KMS-11 (cell line): Measurements from ENCODE around the gene ADCY1.

ENCODE experiments used
- H2AFZ ChIP-seq: fragments of 200-600 bp; sonication (generic); 2 replicates; pipeline ENCODE4 v1.6.1; 2016; ENCODE audit warnings: antibody characterized with exemption, mixed run types, low read depth
- H3K27ac ChIP-seq: fragments of 200-600 bp; sonication (generic); 2 replicates; pipeline ENCODE4 v1.6.1; 2016; ENCODE audit warnings: mild to moderate bottlenecking, mixed run types
- H3K27me3 ChIP-seq: fragments of 200-600 bp; sonication (generic); 2 replicates; pipeline ENCODE4 v1.6.1; 2017; ENCODE audit warnings: mild to moderate bottlenecking, low read depth, mixed run types, moderate library complexity; ENCODE audit not compliant: insufficient read depth
- H3K36me3 ChIP-seq: fragments of 200-600 bp; sonication (generic); 2 replicates; pipeline ENCODE4 v1.6.1; 2017; ENCODE audit warnings: mild to moderate bottlenecking, mixed run types; ENCODE audit not compliant: insufficient read depth
- H3K4me1 ChIP-seq: fragments of 200-600 bp; sonication (generic); 2 replicates; pipeline ENCODE4 v1.6.1; 2016; ENCODE audit warnings: mild to moderate bottlenecking, low read depth, mixed run types; ENCODE audit not compliant: poor library complexity, severe bottlenecking
- H3K4me2 ChIP-seq: fragments of 200-600 bp; sonication (generic); 2 replicates; pipeline ENCODE4 v1.7.0; 2016; ENCODE audit warnings: mild to moderate bottlenecking, mixed run types
- H3K4me3 ChIP-seq: fragments of 200-600 bp; sonication (generic); IDR thresholded peaks from 2 replicates; pipeline ENCODE4 v1.6.1; 2017; ENCODE audit warnings: low read depth, low read length, mixed read lengths; ENCODE audit not compliant: insufficient read depth
- H3K79me2 ChIP-seq: fragments of 200-600 bp; sonication (generic); 2 replicates; pipeline ENCODE4 v1.6.1; 2016; ENCODE audit warnings: low read depth, mixed run types; ENCODE audit not compliant: insufficient read depth
- H3K9ac ChIP-seq: fragments of 200-600 bp; sonication (generic); 2 replicates; pipeline ENCODE4 v1.6.1; 2016; ENCODE audit warnings: mild to moderate bottlenecking, mixed run types
- H4K20me1 ChIP-seq: fragments of 200-600 bp; sonication (generic); 2 replicates; pipeline ENCODE4 v1.6.1; 2016; ENCODE audit warnings: mild to moderate bottlenecking, mixed run types; ENCODE audit not compliant: insufficient read depth
- TF ChIP-seq, protein P1 (sequence below): fragments of 200-600 bp; sonication (generic); conservative IDR thresholded peaks from 2 replicates; pipeline ENCODE4 v1.6.1; 2017; ENCODE audit warnings: low read depth, mild to moderate bottlenecking, antibody characterized with exemption, low read length, moderate library complexity, mixed read lengths

Gene ADCY1

DNA sequence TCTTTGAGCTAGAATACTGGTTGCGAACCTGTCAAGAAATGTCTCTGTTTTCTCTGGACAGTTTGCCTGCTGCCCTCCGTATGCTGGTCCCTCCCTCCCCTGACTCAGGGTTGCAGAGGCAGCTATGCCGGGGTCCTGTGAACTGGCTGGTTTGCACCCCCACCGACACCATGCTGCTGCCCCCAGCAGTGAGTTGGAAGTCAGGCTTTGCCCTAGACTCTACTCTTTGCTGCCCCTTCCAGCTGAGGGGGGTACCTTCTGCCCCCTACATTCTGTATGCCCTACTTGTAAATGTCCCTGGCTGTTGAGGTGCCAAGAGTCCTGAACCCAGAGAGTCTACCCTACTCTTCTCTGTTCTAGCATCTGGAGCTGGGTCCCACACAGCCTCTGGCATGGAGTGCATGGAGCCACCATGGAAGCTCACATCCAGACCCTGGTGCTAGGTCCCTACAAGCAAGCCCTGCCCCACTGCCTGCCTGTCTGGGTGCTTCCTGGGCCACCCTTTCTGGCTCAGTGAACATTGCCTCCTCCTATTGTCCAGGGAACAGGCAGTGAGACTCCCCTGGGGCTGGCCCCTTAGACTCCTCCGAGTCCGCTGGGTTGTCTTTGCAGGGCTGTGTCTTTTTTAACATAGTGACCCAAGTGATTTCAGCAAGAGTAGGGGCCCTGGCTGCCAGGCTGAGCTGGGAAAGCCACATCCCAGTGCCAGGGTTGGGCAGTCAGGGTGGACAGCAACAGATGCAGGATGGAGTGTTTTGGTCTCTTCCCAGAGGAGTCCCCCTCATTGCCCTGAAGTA, 138.9 kb downstream of the ADCY1 start:
- no peaks in the 10 kb centered on the region for H3K36me3 ChIP-seq

DNA sequence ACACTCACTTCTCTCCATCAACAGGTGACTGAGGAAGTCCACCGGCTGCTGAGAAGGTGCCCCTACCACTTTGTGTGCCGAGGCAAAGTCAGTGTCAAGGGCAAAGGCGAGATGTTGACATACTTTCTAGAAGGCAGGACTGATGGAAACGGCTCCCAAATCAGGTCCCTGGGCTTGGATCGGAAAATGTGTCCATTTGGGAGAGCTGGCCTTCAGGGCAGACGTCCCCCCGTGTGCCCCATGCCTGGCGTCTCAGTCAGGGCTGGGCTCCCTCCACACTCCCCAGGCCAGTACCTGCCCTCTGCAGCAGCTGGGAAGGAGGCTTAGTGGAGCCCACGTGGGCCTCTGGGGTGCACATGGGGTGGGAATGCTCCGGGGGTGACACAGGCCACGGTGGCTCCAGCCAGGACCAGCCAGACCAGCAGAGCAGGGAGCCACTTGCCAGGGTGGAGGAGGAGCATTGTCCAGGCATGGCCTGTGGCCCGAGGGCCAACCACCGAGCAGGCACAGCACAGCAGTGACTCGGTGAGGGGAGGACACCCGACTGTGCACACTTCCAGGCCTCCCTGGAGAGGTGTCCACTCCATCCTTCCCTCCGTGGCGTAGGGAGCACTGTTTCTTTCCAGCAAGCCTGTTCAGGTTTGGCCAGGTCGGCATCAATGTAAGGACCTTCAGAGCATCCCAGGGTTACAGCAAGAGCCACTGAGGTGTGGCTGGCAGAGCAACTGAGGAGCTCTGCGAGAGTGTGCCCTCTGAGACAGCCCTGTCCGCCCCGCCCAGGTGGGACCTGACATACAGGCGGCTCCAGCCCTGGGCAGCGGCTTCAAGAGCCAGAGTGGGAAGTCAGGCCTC, 139.7 kb downstream of the ADCY1 start:
- Histone ChIP-seq H3K4me1 (peaks cover 9% of the 10 kb centered on the region), H3K4me2 (no peak overlapping the region), H3K4me3 (no peak overlapping the region), H3K9ac (no peak overlapping the region), H4K20me1 (no peaks in the 10 kb centered on the region), H3K79me2 (no peaks in the 10 kb centered on the region), H3K27me3 (no peaks in the 10 kb centered on the region), H2AFZ (no peak overlapping the region), H3K36me3 (no peaks in the 10 kb centered on the region), H3K27ac (no peak overlapping the region)
- TF ChIP-seq, protein P1, sequence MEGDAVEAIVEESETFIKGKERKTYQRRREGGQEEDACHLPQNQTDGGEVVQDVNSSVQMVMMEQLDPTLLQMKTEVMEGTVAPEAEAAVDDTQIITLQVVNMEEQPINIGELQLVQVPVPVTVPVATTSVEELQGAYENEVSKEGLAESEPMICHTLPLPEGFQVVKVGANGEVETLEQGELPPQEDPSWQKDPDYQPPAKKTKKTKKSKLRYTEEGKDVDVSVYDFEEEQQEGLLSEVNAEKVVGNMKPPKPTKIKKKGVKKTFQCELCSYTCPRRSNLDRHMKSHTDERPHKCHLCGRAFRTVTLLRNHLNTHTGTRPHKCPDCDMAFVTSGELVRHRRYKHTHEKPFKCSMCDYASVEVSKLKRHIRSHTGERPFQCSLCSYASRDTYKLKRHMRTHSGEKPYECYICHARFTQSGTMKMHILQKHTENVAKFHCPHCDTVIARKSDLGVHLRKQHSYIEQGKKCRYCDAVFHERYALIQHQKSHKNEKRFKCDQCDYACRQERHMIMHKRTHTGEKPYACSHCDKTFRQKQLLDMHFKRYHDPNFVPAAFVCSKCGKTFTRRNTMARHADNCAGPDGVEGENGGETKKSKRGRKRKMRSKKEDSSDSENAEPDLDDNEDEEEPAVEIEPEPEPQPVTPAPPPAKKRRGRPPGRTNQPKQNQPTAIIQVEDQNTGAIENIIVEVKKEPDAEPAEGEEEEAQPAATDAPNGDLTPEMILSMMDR = no peak

More for the DNA sequence above, 138.9 kb downstream of the ADCY1 start:
- H3K9ac ChIP-seq = no peak overlapping the region
- H3K27me3 ChIP-seq = no peaks in the 10 kb centered on the region
- peaks cover under 1% of the 10 kb centered on the region for H3K4me1 ChIP-seq
- H3K27ac ChIP-seq = no peak overlapping the region
- no peak overlapping the region for H3K4me3 ChIP-seq
- H2AFZ ChIP-seq = no peak overlapping the region
- TF ChIP-seq, protein P1 = no peak
- no peaks in the 10 kb centered on the region for H3K79me2 ChIP-seq
- H3K4me2 ChIP-seq = no peak overlapping the region
- H4K20me1 ChIP-seq = no peaks in the 10 kb centered on the region

DNA sequence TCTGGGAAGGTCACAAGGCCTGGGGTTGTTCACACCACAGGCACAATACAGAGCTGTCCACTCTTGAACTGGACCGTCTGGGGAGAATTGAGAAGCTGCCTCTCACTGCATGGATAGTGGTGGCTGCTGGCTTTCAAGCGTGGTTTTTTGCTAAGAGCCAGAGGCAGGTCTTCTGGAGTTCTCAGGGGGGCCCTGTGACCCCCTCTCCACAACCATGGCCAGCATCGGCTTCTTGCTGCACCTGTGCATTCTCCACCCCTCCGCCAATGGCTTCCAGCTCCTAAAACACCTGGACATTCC, 140.3 kb downstream of the ADCY1 start:
- TF ChIP-seq, protein P1 = no peak
- H3K27ac ChIP-seq = no peak overlapping the region
- no peak overlapping the region for H3K4me3 ChIP-seq
- H3K79me2 ChIP-seq = no peaks in the 10 kb centered on the region
- no peaks in the 10 kb centered on the region for H3K27me3 ChIP-seq
- no peak overlapping the region for H3K4me2 ChIP-seq
- H3K36me3 ChIP-seq = no peaks in the 10 kb centered on the region
- H4K20me1 ChIP-seq = no peaks in the 10 kb centered on the region
- no peak overlapping the region for H2AFZ ChIP-seq
- H3K9ac ChIP-seq = no peak overlapping the region
- peaks cover 14% of the 10 kb centered on the region for H3K4me1 ChIP-seq

DNA sequence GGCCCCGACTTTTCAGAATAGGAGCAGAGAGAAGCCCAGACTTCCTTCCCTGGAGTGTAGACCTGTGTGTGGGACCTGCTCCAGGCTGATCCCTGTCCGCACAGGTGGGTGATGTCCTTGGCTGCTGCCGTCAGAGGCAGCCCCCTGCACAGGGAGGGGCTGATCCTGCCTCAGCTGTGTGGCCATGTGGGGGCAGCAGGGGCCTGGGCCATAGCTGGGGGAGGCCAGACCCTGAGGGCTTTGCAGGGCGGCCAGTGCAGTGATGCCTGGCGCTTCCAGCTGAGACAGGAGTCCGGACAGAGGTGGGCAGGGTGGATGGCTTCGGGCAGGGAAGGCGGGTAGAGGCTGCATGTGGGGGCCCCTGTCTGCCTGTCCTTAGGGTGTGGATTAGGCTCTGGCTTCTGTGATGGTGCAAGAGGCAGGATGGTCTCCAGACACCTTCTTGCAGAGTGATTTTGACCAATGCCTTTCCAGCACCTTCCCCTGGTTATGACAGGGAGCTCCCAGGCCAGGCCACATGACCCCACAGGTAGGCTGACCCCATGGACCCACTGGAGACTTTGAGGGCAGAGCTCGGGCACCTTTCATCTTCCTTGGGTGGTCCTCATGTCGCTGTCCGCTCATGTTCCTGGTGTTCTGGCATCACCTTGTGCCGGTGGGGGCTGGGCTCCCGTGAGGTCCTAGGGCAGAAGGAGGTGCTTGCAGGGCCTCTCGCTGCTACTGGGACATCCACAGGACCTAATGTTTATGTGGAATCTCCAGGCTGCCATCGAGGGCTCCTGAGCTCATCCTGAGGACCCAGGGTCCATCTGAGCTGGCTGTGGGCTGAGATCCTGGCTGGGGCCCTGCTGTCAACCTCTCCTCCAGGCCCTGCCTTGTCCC, 141.5 kb downstream of the ADCY1 start:
- Histone ChIP-seq H3K36me3 (no peaks in the 10 kb centered on the region), H3K27me3 (no peaks in the 10 kb centered on the region), H3K9ac (no peak overlapping the region), H4K20me1 (no peaks in the 10 kb centered on the region), H3K4me3 (no peak overlapping the region), H3K4me1 (peaks cover 15% of the 10 kb centered on the region), H3K27ac (no peak overlapping the region), H3K4me2 (no peak overlapping the region), H2AFZ (no peak overlapping the region), H3K79me2 (no peaks in the 10 kb centered on the region)
- TF ChIP-seq, protein P1 = no peak
